ENCODE data around the gene AK9.

GRCh38 chr6:109676724-109677123 is 14.3 kb downstream of the AK9 start:
- TF ChIP-seq CTCF (IDR thresholded peaks at IDR 0.05), result no peak
- no peak for TF ChIP-seq POLR2AphosphoS5 (IDR thresholded peaks at IDR 0.05)
